Epithelial cell of proximal tubule (primary cell): ENCODE results near the gene BTD. TPM values are rescaled to one million over a fixed set of nuclear protein-coding genes. Genes with fewer than 3 reads are reported as not detected.
A peak's percentile ranks its signal among the peaks of the same experiment; 100 is the strongest.

ENCODE experiments used
- DNase-seq: peaks from one replicate; pipeline ENCODE4 v3.0.0-alpha.2; 2011; ENCODE audit warnings: low read depth
- H3K4me3 ChIP-seq: 2 replicates; pipeline ENCODE4 v1.5.1; 2011; ENCODE audit warnings: low read depth, mild to moderate bottlenecking, low read length
- total RNA-seq: library from RNA; depleted of rRNA; stranded (reverse); fragments of >200 nt; gene quantifications from 2 replicates; pipeline ENCODE4 v1.2.3, GENCODE V29; 2015
- TF ChIP-seq, protein P1 (sequence below): conservative IDR thresholded peaks from 2 replicates; pipeline ENCODE4 v1.5.1; 2012; ENCODE audit warnings: low read depth, mild to moderate bottlenecking, low read length

Gene BTD
- total RNA-seq, 1 donor from 2014 or later: 16.0 TPM

DNA sequence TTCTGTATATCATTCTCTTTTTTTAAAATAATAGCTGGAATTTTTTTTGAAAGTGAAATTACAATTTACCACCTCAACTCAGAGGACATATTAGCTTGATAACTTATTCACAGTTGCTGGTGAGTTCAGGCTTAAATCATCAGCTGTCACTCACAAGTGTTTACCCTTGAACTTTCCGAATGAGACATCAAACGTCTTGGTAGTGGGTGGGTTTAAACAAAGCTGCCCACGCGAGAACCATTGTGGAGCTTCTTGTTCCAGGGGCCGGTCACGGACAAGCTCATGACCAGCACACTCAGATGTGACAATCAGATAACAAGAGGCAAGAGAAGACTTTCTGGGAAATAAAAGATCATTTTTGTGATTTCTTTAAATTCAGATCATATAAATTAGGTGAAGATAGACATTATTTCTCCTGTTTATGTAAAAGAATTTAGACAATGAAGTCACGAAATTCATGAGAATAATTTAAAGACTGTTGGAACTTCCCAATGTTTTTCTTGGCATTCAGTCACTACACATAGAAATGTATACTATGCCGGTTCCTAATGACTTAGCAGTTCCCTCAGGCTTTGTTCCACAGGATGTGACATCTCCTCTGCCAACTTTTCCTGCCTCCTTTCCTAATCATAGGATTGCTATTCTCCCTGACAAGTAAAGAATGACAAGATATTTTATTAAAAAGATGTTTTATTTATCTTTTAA is 29.3 kb downstream of the BTD start:
- H3K4me3 ChIP-seq: peak overlapping the region; percentile 39
- TF ChIP-seq, protein P1, sequence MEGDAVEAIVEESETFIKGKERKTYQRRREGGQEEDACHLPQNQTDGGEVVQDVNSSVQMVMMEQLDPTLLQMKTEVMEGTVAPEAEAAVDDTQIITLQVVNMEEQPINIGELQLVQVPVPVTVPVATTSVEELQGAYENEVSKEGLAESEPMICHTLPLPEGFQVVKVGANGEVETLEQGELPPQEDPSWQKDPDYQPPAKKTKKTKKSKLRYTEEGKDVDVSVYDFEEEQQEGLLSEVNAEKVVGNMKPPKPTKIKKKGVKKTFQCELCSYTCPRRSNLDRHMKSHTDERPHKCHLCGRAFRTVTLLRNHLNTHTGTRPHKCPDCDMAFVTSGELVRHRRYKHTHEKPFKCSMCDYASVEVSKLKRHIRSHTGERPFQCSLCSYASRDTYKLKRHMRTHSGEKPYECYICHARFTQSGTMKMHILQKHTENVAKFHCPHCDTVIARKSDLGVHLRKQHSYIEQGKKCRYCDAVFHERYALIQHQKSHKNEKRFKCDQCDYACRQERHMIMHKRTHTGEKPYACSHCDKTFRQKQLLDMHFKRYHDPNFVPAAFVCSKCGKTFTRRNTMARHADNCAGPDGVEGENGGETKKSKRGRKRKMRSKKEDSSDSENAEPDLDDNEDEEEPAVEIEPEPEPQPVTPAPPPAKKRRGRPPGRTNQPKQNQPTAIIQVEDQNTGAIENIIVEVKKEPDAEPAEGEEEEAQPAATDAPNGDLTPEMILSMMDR: no peak
- no peak for DNase-seq

GRCh38 chr3:15631426-15632211 is 30.1 kb downstream of the BTD start:
- DNase-seq: no peak
- TF ChIP-seq, protein P1: no peak
- no peak overlapping the region for H3K4me3 ChIP-seq

GRCh38 chr3:15632212-15632580 is 30.7 kb downstream of the BTD start:
- no peak for DNase-seq
- TF ChIP-seq, protein P1: no peak
- no peak overlapping the region for H3K4me3 ChIP-seq

DNA sequence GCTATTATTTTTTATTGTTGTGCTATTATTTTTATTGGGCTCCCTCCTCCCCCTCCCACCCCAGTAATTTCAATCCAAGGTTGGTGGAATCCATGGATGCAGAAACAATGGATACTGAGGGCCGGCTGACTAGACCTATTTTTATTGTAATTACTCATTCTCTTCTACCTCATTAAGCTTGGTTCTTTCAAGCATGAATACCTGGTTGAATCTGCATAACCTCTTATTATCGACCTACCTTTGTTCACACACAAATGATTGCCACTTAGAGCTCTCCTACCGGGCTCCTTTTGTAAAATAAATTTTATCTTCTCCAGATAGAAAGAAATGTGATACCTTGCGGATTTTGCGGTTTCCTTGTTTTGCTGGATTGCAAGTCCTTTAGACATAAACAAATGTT is 31.6 kb downstream of the BTD start:
- H3K4me3 ChIP-seq: no peak overlapping the region
- DNase-seq: no peak
- TF ChIP-seq, protein P1: no peak

GRCh38 chr3:15633766-15634598 is 32.4 kb downstream of the BTD start:
- H3K4me3 ChIP-seq: no peak overlapping the region
- DNase-seq: no peak
- TF ChIP-seq, protein P1: no peak

DNA sequence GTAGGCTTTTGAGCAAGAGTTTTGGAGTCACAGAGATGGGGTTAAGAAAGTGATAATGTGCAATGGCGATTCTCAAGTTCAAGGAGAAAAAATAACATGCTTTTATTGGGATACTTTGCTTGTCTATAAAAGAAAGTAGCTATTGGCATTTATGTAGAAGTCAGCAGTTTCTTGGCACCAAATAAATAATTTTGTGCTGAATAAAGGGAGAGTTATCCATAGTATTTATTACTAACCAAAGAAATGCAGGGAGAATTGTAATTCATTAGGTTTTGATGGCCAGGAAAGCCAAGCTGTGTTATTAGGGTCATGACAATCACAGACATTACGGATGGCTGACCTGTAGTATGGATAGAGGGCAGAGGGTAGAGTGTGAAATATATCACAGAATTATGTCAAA is 33.1 kb downstream of the BTD start:
- TF ChIP-seq, protein P1: no peak
- DNase-seq: no peak
- H3K4me3 ChIP-seq: no peak overlapping the region
